ENCODE data around the gene HOXC13. TPM values are rescaled to one million over a fixed set of nuclear protein-coding genes. Genes with fewer than 3 reads are reported as not detected.

Gene HOXC13
- total RNA-seq, 1 experiment from 2014 or later = not detected

DNA sequence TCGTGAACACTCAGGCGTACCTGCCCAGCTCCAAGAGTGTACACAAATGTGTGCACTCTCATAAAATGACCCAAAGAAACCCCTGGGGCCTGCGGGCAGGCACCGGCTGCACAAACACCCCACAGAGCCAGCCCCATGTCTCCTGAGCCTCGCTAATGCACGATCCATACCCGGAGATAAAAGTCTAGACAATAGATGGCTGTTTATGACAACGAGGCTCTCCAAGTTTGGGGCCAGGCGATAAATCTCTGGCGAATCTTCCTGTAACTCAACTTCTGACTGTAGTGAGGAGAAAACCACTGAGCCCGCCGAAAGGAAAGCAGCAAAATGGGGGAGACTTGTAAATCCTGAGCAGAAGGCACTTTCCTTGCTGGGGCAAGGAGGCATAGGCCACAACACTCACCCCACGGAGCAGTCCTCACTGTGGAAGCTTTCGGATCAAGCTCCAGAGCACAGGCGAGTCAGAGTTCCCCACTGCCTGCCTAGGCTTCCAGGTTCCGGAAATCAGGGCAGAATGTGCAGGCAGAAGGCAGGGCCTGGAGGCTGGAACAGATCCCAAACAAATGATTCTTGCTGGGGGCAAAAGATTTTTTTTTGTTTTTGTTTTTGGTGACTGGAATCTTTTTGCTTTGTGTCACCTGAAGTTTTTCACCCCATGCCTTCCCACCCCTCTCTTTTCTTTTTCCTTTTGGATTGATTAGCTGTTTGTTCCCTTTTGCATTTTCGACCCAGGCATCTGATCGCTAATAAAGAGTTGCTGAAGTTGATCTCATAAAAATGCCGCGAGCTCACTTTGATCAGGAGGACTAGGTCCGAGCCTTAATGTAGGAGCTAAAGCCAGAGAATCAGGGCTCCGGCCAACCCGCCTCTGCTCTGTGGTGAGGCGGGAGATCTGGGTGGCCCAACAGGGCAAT is 29.8 kb downstream of the HOXC13 start:
- Mint-ChIP-seq H3K9me3 (ENCODE audit: low read depth, unreplicated experiment) (no peaks in the 10 kb centered on the region), H3K27me3 (ENCODE audit: unreplicated experiment) (peaks cover 100% of the 10 kb centered on the region), H3K4me1 (ENCODE audit: low read depth, unreplicated experiment) (peaks cover 8% of the 10 kb centered on the region), H3K4me3 (ENCODE audit: low read depth, unreplicated experiment) (no peak overlapping the region), H3K27ac (ENCODE audit: unreplicated experiment) (no peak overlapping the region), H3K36me3 (ENCODE audit: insufficient read depth, unreplicated experiment) (no peaks in the 10 kb centered on the region)
- no TSS peak for BruUV-seq (replicated peaks)
- CTCF ChIA-PET = no interaction called here
- TF ChIP-seq, protein P1, sequence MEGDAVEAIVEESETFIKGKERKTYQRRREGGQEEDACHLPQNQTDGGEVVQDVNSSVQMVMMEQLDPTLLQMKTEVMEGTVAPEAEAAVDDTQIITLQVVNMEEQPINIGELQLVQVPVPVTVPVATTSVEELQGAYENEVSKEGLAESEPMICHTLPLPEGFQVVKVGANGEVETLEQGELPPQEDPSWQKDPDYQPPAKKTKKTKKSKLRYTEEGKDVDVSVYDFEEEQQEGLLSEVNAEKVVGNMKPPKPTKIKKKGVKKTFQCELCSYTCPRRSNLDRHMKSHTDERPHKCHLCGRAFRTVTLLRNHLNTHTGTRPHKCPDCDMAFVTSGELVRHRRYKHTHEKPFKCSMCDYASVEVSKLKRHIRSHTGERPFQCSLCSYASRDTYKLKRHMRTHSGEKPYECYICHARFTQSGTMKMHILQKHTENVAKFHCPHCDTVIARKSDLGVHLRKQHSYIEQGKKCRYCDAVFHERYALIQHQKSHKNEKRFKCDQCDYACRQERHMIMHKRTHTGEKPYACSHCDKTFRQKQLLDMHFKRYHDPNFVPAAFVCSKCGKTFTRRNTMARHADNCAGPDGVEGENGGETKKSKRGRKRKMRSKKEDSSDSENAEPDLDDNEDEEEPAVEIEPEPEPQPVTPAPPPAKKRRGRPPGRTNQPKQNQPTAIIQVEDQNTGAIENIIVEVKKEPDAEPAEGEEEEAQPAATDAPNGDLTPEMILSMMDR (IDR thresholded peaks at IDR 0.05; ENCODE audit: unreplicated experiment) = no peak
- intact Hi-C loops (cut with micrococcal nuclease; ENCODE audit: unreplicated experiment) = no loop called here
- no peak for DNase-seq

DNA sequence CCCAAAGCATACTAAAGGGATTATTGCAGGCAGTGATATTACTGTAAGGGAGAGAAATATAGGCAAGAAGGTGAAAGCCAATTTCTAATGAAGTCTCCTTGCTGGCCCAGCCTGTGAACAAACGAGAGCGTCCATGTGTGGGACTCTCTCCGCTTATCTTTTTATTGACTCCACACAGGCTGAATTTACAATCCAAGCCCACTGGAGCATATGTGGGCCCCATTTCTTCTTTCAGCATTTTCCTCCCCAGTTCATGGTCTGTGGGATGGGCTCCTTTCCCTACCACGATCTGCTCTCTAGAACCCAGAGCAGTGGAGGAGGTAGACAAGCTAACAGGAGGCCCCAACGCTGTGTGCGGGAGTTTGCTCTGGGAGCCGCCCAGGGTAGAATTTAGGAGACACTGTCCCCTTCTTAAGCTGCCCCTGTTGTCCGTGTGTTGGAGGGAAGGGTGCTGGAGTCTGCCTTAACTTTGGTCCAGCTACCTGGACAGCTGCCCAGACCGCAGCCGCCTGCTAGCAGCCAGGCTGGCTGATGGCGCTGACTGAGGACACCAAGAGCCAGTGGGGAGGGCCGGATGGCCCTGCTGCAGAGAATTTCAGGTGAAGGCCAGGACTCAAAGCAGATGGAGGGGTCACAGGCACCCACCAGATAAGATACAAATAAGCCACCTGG is 31.1 kb downstream of the HOXC13 start:
- Mint-ChIP-seq H3K27ac (ENCODE audit: unreplicated experiment) (no peak overlapping the region), H3K4me1 (ENCODE audit: low read depth, unreplicated experiment) (peaks cover 8% of the 10 kb centered on the region), H3K27me3 (ENCODE audit: unreplicated experiment) (peaks cover 100% of the 10 kb centered on the region), H3K36me3 (ENCODE audit: insufficient read depth, unreplicated experiment) (peaks cover 6% of the 10 kb centered on the region), H3K4me3 (ENCODE audit: low read depth, unreplicated experiment) (no peak overlapping the region), H3K9me3 (ENCODE audit: low read depth, unreplicated experiment) (no peaks in the 10 kb centered on the region)
- no TSS peak for BruUV-seq (replicated peaks)
- CTCF ChIA-PET = no interaction called here
- DNase-seq = no peak
- TF ChIP-seq, protein P1 (IDR thresholded peaks at IDR 0.05; ENCODE audit: unreplicated experiment) = no peak
- intact Hi-C loops (cut with micrococcal nuclease; ENCODE audit: unreplicated experiment) = no loop called here

DNA sequence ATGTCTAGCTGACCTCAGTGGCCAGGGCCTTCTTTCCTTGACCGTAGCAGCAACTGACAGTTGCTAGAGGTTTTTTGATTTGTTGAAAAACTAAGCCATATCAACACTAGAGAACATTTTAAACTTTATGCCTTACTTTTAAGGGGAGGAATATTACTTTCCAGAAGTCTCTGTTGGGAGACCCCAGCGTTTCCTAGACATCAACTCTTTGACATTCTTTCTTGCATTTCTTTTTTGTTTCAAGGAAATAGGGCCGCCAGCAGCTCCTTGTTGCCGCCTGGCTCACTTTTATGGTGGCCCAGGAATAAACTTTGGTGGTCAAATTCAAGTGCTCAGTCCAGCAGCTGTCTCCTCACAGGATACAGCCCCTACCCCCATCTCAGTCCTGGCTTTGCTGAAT is 31.8 kb downstream of the HOXC13 start:
- Mint-ChIP-seq H3K4me1 (ENCODE audit: low read depth, unreplicated experiment) (peaks cover 4% of the 10 kb centered on the region), H3K4me3 (ENCODE audit: low read depth, unreplicated experiment) (no peak overlapping the region), H3K36me3 (ENCODE audit: insufficient read depth, unreplicated experiment) (peaks cover 8% of the 10 kb centered on the region), H3K9me3 (ENCODE audit: low read depth, unreplicated experiment) (no peaks in the 10 kb centered on the region), H3K27ac (ENCODE audit: unreplicated experiment) (no peak overlapping the region), H3K27me3 (ENCODE audit: unreplicated experiment) (peaks cover 100% of the 10 kb centered on the region)
- CTCF ChIA-PET = no interaction called here
- TF ChIP-seq, protein P1 (IDR thresholded peaks at IDR 0.05; ENCODE audit: unreplicated experiment) = no peak
- BruUV-seq (replicated peaks) = no TSS peak
- intact Hi-C loops (cut with micrococcal nuclease; ENCODE audit: unreplicated experiment) = no loop called here
- DNase-seq = no peak

DNA sequence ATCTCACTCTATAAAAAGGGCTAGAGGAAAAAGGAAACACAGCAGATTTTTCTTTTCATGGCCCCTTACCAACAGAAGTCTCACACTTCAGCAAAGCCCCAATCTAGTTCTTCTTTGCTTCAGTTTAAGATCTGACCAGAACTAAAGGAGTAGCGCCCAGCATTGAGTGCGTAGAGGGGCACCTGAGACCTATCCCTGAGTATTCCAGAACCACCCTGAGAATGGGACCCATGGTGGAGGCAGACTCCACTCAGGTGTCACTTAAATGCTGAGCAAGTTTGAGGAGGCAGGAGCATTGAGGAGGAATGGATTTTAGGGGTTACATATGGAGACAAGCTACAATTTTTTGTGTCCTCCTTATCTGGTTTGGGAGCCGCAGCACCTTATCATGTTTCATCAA is 32.5 kb downstream of the HOXC13 start:
- no TSS peak for BruUV-seq (replicated peaks)
- TF ChIP-seq, protein P1 (IDR thresholded peaks at IDR 0.05; ENCODE audit: unreplicated experiment) = no peak
- peaks cover 8% of the 10 kb centered on the region for H3K36me3 Mint-ChIP-seq (ENCODE audit: insufficient read depth, unreplicated experiment)

More for the DNA sequence above, 32.5 kb downstream of the HOXC13 start:
- intact Hi-C loops (cut with micrococcal nuclease; ENCODE audit: unreplicated experiment) = no loop called here
- H3K4me3 Mint-ChIP-seq (ENCODE audit: low read depth, unreplicated experiment) = no peak overlapping the region
- CTCF ChIA-PET = no interaction called here
- peaks cover 100% of the 10 kb centered on the region for H3K27me3 Mint-ChIP-seq (ENCODE audit: unreplicated experiment)
- no peak overlapping the region for H3K27ac Mint-ChIP-seq (ENCODE audit: unreplicated experiment)
- no peaks in the 10 kb centered on the region for H3K9me3 Mint-ChIP-seq (ENCODE audit: low read depth, unreplicated experiment)
- H3K4me1 Mint-ChIP-seq (ENCODE audit: low read depth, unreplicated experiment) = no peaks in the 10 kb centered on the region
- DNase-seq = no peak

Data from Calu3 (cell line).